IMR-90 (cell line): ENCODE results near the gene NUBP2.

Experiments
- CEBPB ChIP-seq: IDR thresholded peaks from 2 replicates; pipeline ENCODE4 v1.6.1; 2012; ENCODE audit warnings: low read depth, low read length, improper control_type of control experiment
- CHD1 ChIP-seq: IDR thresholded peaks from 2 replicates; pipeline ENCODE4 v1.6.1; 2012; ENCODE audit warnings: low read depth, low read length, improper control_type of control experiment
- MAFK ChIP-seq: IDR thresholded peaks from 2 replicates; pipeline ENCODE4 v1.6.1; 2012; ENCODE audit warnings: low read depth, low read length, improper control_type of control experiment
- POLR2A ChIP-seq: IDR thresholded peaks from 2 replicates; pipeline ENCODE4 v1.6.1; 2012; ENCODE audit warnings: mild to moderate bottlenecking, low read depth, low read length
- RAD21 ChIP-seq: IDR thresholded peaks from 2 replicates; pipeline ENCODE4 v1.6.1; 2012; ENCODE audit warnings: low read length, improper control_type of control experiment
- RFX5 ChIP-seq: IDR thresholded peaks from 2 replicates; pipeline ENCODE4 v1.8.0; 2012; ENCODE audit warnings: low read depth, mild to moderate bottlenecking, low read length, moderate library complexity
- TF ChIP-seq, protein P1 (sequence below): conservative IDR thresholded peaks from 2 replicates; pipeline ENCODE4 v1.5.1; 2012; ENCODE audit warnings: mild to moderate bottlenecking, low read depth, low read length, improper control_type of control experiment
- TF ChIP-seq, protein P2 (sequence below): fragments of 150-350 bp; IDR thresholded peaks from 2 replicates; pipeline ENCODE4 v1.6.1; 2017; ENCODE audit warnings: mild to moderate bottlenecking, antibody characterized with exemption, low read length, low read depth

DNA sequence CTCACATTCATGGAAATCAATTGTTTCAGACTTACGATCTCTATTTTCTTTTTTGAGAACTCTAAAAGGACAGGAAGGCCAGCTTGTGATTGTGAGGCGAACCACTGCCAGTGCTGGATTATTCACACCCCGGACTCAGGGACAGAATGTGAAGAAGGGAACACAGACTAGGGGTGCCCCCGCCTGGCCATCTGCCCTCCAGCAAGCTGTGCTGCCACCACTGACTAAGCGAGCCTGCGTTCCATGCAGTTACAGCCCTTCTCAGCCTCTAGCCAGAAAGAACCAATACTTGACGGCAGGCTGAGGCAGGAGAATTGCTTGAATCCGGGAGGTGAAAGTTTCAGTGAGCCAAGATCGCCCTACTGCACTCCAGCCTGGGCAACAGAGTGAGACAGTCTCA lies 41.1 kb downstream of the NUBP2 start:
- TF ChIP-seq, protein P1, sequence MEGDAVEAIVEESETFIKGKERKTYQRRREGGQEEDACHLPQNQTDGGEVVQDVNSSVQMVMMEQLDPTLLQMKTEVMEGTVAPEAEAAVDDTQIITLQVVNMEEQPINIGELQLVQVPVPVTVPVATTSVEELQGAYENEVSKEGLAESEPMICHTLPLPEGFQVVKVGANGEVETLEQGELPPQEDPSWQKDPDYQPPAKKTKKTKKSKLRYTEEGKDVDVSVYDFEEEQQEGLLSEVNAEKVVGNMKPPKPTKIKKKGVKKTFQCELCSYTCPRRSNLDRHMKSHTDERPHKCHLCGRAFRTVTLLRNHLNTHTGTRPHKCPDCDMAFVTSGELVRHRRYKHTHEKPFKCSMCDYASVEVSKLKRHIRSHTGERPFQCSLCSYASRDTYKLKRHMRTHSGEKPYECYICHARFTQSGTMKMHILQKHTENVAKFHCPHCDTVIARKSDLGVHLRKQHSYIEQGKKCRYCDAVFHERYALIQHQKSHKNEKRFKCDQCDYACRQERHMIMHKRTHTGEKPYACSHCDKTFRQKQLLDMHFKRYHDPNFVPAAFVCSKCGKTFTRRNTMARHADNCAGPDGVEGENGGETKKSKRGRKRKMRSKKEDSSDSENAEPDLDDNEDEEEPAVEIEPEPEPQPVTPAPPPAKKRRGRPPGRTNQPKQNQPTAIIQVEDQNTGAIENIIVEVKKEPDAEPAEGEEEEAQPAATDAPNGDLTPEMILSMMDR: peak; percentile 41
- TF ChIP-seq RAD21: peak; percentile 43
- TF ChIP-seq POLR2A: no peak
- TF ChIP-seq CEBPB: no peak
- TF ChIP-seq, protein P2, sequence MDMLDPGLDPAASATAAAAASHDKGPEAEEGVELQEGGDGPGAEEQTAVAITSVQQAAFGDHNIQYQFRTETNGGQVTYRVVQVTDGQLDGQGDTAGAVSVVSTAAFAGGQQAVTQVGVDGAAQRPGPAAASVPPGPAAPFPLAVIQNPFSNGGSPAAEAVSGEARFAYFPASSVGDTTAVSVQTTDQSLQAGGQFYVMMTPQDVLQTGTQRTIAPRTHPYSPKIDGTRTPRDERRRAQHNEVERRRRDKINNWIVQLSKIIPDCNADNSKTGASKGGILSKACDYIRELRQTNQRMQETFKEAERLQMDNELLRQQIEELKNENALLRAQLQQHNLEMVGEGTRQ: no peak
- TF ChIP-seq MAFK: no peak
- TF ChIP-seq RFX5: no peak
- TF ChIP-seq CHD1: no peak
